Neutrophil (primary cell): ENCODE data around the gene DCAF7.

Experiments
- H3K27ac ChIP-seq: fragments of 200-600 bp; sonication (generic); 2 replicates; pipeline ENCODE4 v1.5.1; 2016; ENCODE audit warnings: mild to moderate bottlenecking, moderate library complexity
- H3K27me3 ChIP-seq: fragments of 200-600 bp; sonication (generic); 2 replicates; pipeline ENCODE4 v1.6.0; 2016; ENCODE audit warnings: mild to moderate bottlenecking
- H3K36me3 ChIP-seq: fragments of 200-600 bp; sonication (generic); 2 replicates; pipeline ENCODE4 v1.5.1; 2017
- H3K4me1 ChIP-seq, 2 experiments: fragments of 200-600 bp in 1 of 2; sonication (generic) in 1 of 2; 1 replicate in 1 of 2; 2 replicates in 1 of 2; pipeline versions ENCODE4 v1.5.1 to v1.6.1; 2013 to 2016; ENCODE audit warnings: low read depth in 1 of 2, low read length in 1 of 2, mild to moderate bottlenecking in 1 of 2, moderate library complexity in 1 of 2; ENCODE audit not compliant: control insufficient read depth in 1 of 2, insufficient read depth in 1 of 2
- H3K4me3 ChIP-seq, 2 experiments: fragments of 200-600 bp in 1 of 2; sonication (generic) in 1 of 2; 1 replicate in 1 of 2; 2 replicates in 1 of 2; pipeline ENCODE4 v1.5.1; 2013 to 2016; ENCODE audit warnings: low read depth in 1 of 2, low read length in 1 of 2, mild to moderate bottlenecking in 1 of 2, moderate library complexity in 1 of 2
- H3K9me3 ChIP-seq: fragments of 200-600 bp; sonication (generic); 2 replicates; pipeline ENCODE4 v1.5.1; 2016
- CTCF ChIP-seq: fragments of 200-600 bp; sonication (generic); IDR thresholded peaks from 2 replicates; pipeline ENCODE4 v1.5.1; 2016; ENCODE audit warnings: antibody characterized with exemption

The DCAF7 gene, protein sequence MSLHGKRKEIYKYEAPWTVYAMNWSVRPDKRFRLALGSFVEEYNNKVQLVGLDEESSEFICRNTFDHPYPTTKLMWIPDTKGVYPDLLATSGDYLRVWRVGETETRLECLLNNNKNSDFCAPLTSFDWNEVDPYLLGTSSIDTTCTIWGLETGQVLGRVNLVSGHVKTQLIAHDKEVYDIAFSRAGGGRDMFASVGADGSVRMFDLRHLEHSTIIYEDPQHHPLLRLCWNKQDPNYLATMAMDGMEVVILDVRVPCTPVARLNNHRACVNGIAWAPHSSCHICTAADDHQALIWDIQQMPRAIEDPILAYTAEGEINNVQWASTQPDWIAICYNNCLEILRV

GRCh38 chr17:63549946-63550816, at the start of gene DCAF7:
TSS of gene DCAF7 (plus strand) at chr17:63550477. CDS start at chr17:63550678, 201 bp downstream.
- Histone ChIP-seq H3K4me1 (peaks cover 34 to 43% of the 10 kb centered on the region in 2 experiments), H3K4me3 (peak within 1 kb of the TSS; percentile 93 to 98), H3K27me3 (no peaks in the 10 kb centered on the region), H3K36me3 (no peaks in the 10 kb centered on the region), H3K9me3 (no peaks in the 10 kb centered on the region), H3K27ac (peak within 1 kb of the TSS; percentile 90)
- TF ChIP-seq CTCF, result peak; percentile 25

DNA sequence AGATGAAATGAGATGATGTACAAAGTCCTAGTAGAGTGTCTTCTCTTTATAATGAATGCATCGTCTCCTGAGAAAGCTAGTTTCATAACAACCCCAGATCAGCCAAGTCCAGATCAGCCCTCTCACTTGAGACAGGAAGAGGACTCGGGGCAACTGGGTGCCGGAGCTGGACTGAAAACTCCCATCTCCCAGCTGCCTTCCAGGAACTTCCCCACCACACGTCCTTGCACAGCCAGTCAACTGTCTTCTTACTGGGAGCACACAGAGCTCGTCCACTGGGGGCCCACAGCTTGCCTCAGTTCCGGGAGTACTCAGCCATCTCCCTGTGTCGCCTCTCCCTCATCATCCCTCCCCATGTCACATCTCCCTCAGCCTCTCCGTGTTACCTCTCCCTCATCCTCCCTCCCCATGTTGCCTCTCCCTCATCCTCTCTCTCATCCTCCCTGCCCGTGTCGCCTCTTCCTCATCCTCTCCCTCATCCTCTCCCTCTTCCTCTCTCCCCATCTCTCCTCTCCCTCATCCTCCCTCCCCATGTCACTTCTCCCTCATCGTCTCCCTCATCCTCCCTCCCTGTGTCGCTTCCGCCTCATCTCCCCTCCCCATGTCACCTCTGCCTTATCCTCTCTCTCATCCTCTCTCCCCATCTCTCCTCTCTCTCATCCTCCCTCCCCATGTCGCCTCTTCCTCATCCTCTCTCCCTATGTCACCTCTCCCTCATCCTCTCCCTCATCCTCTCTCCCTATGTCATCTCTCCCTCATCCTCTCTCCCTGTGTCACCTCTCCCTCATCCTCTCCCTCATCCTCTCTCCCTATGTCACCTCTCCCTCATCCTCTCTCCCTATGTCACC, 49.5 kb upstream of the DCAF7 start:
- Histone ChIP-seq H3K27me3 (peaks cover 34% of the 10 kb centered on the region), H3K9me3 (no peaks in the 10 kb centered on the region), H3K4me1 (no peaks in the 10 kb centered on the region), H3K4me3 (no peak overlapping the region), H3K27ac (no peak overlapping the region), H3K36me3 (no peaks in the 10 kb centered on the region)
- no peak for TF ChIP-seq CTCF

GRCh38 chr17:63503341-63503705, 47.0 kb upstream of the DCAF7 start:
- H3K27ac ChIP-seq, result no peak overlapping the region
- H3K9me3 ChIP-seq, result no peaks in the 10 kb centered on the region
- H3K36me3 ChIP-seq, result no peaks in the 10 kb centered on the region
- H3K4me1 ChIP-seq, result no peaks in the 10 kb centered on the region
- H3K27me3 ChIP-seq, result peaks cover 34% of the 10 kb centered on the region
- TF ChIP-seq CTCF, result no peak
- no peak overlapping the region for H3K4me3 ChIP-seq

DNA sequence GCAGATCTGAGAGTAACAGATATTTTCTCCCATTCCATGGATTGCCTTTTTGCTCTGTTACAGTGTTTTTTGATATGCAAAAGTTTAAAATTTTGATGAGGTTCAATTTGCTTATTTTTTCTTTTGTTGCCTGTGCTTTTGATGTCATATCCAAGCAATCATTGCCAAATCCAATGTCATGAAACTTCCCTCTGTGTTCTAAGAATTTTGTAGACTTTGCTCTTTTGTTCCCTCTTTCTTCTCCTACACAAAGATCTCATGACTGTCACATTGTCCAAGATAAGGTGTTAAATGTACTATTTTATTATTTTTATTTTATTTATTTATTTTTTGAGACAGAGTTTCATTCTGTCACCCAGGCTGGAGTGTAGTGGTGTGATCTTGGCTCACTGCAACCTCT, 46.0 kb upstream of the DCAF7 start:
- H3K9me3 ChIP-seq, result no peaks in the 10 kb centered on the region
- no peaks in the 10 kb centered on the region for H3K36me3 ChIP-seq
- H3K27me3 ChIP-seq, result peaks cover 34% of the 10 kb centered on the region
- H3K4me1 ChIP-seq, result no peaks in the 10 kb centered on the region
- H3K27ac ChIP-seq, result no peak overlapping the region
- TF ChIP-seq CTCF, result no peak
- no peak overlapping the region for H3K4me3 ChIP-seq

DNA sequence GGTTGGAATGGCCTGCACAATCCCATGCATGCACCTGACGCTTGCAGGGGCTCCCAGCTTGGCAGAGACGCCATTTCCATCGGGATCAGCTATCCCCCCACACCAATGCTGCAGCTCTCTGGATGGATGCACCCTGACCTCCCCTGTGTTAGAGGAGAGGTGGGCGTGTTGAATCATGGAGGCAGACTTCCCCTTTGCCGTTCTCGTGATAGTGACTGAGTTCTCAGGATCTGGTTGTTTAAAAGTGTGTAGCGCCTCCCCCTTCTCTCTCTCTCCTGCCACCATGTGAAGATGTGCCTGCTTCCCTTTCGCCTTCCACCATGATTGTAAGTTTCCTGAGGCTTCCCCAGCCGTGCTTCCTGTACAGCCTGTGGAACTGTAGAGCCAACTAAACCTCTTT, 44.9 kb upstream of the DCAF7 start:
- Histone ChIP-seq H3K9me3 (no peaks in the 10 kb centered on the region), H3K36me3 (no peaks in the 10 kb centered on the region), H3K4me1 (no peaks in the 10 kb centered on the region), H3K4me3 (no peak overlapping the region), H3K27me3 (peaks cover 33% of the 10 kb centered on the region), H3K27ac (no peak overlapping the region)
- TF ChIP-seq CTCF, result no peak
